ENCODE data around the gene ARFRP1. TPM values are rescaled to one million over a fixed set of nuclear protein-coding genes. Genes with fewer than 3 reads are reported as not detected.
A peak's percentile ranks its signal among the peaks of the same experiment; 100 is the strongest.

Gene ARFRP1
- total RNA-seq, 6 experiments from 2014 or later = 16.0 to 22.2 (median 20.2) TPM

GRCh38 chr20:63694584-63695423, 13.0 kb downstream of the ARFRP1 start:
- ATAC-seq (no peak), DNase-seq (peak; percentile 36 to 56 (median 47))
- H3K9me3 ChIP-seq = no peaks in the 10 kb centered on the region
- no peaks in the 10 kb centered on the region for H3K36me3 ChIP-seq
- no peaks in the 10 kb centered on the region for H3K27me3 ChIP-seq
- TF ChIP-seq POLR2A (IDR thresholded peaks at IDR 0.05) (no peak), CTCF (IDR thresholded peaks at IDR 0.05) (no peak)
- 100% methylated on average over 1 of the region's 37 CpGs for WGBS (ENCODE audit: insufficient coverage, low coverage, low lambda C conversion rate, missing lambda C conversion rate)
- intact Hi-C loops (cut with DNase I) = no loop called here
- H3K4me3 ChIP-seq = no peak overlapping the region
- H3K27ac ChIP-seq = no peak overlapping the region
- H3K4me1 ChIP-seq = peaks cover 0 to 14% (median 5%) of the 10 kb centered on the region in 4 donors

- 94% methylated on average over 4 of the region's 21 CpGs for WGBS (ENCODE audit: insufficient coverage, low coverage, low lambda C conversion rate, missing lambda C conversion rate)
- intact Hi-C loops (cut with DNase I) = no loop called here
- Histone ChIP-seq H3K4me3 (no peak overlapping the region), H3K36me3 (no peaks in the 10 kb centered on the region), H3K9me3 (no peaks in the 10 kb centered on the region), H3K4me1 (peaks cover 0 to 14% (median 5%) of the 10 kb centered on the region in 4 donors), H3K27ac (no peak overlapping the region), H3K27me3 (no peaks in the 10 kb centered on the region)
- DNase-seq = peak in 1 of 3 donors; percentile 42
- ATAC-seq = no peak
- no peak for TF ChIP-seq POLR2A (IDR thresholded peaks at IDR 0.05)
Observed at GRCh38 chr20:63693733-63694583, 13.8 kb downstream of the ARFRP1 start.

- no peak for TF ChIP-seq POLR2A (IDR thresholded peaks at IDR 0.05)
- no peak for TF ChIP-seq CTCF (IDR thresholded peaks at IDR 0.05)
- DNase-seq = peak in 1 of 3 donors; percentile 56
- Histone ChIP-seq H3K36me3 (no peaks in the 10 kb centered on the region), H3K9me3 (no peaks in the 10 kb centered on the region), H3K4me3 (no peak overlapping the region), H3K27ac (no peak overlapping the region), H3K4me1 (peaks cover 0 to 14% (median 5%) of the 10 kb centered on the region in 4 donors), H3K27me3 (no peaks in the 10 kb centered on the region)
- ATAC-seq = no peak
- WGBS (ENCODE audit: insufficient coverage, low coverage, low lambda C conversion rate, missing lambda C conversion rate) = 100% methylated on average over 1 of the region's 10 CpGs
- intact Hi-C loops (cut with DNase I) = no loop called here
Observed at GRCh38 chr20:63693083-63693732, 14.6 kb downstream of the ARFRP1 start.

GRCh38 chr20:63692436-63693082, 15.2 kb downstream of the ARFRP1 start:
- intact Hi-C loops (cut with DNase I) = no loop called here
- WGBS (ENCODE audit: insufficient coverage, low coverage, low lambda C conversion rate, missing lambda C conversion rate) = 92% methylated on average over 2 of the region's 20 CpGs
- peaks cover 0 to 13% (median 5%) of the 10 kb centered on the region in 4 donors for H3K4me1 ChIP-seq
- peak in 1 of 3 donors; percentile 57 for DNase-seq
- no peaks in the 10 kb centered on the region for H3K9me3 ChIP-seq
- H3K36me3 ChIP-seq = no peaks in the 10 kb centered on the region
- TF ChIP-seq CTCF (IDR thresholded peaks at IDR 0.05) (no peak), POLR2A (IDR thresholded peaks at IDR 0.05) (no peak)
- ATAC-seq = peak in 1 of 4 donors; percentile 9
- no peak overlapping the region for H3K27ac ChIP-seq
- H3K27me3 ChIP-seq = no peaks in the 10 kb centered on the region
- H3K4me3 ChIP-seq = no peak overlapping the region

Data from right lobe of liver (tissue), 6 donors.